ENCODE results near the gene DUSP8.
"Not testable (repeated sequence)": the region's sequence is repeated elsewhere in the genome, so short reads cannot be mapped to it uniquely, and the experiment has no call there.

Gene DUSP8

GRCh38 chr11:1572197-1573076 is at the start of gene DUSP8:
Gene DUSP8 (minus strand): TSS chr11:1572271. CDS start chr11:1565826, 6,445 bp downstream.
- peak; percentile 81 to 89 for DNase-seq (ENCODE audit: low read depth in 2 of 2, low spot score in 1 of 2)

- DNase-seq (ENCODE audit: low read depth in 2 of 2, low spot score in 1 of 2), result no peak
These were observed 47.4 kb upstream of the DUSP8 start for GRCh38 chr11:1619449-1619848.

GRCh38 chr11:1618231-1618630 is 46.2 kb upstream of the DUSP8 start:
- no peak for DNase-seq (ENCODE audit: low read depth in 2 of 2, low spot score in 1 of 2)

- DNase-seq (ENCODE audit: low read depth in 2 of 2, low spot score in 1 of 2), result no peak
These were observed 36.3 kb upstream of the DUSP8 start, which contains the start of gene KRTAP5-3 for GRCh38 chr11:1608363-1608762. Gene KRTAP5-3 (minus strand): TSS chr11:1608463. CDS start chr11:1608385, 78 bp downstream.

- not testable (repeated sequence) for DNase-seq (ENCODE audit: low read depth in 2 of 2, low spot score in 1 of 2)
These were observed 35.8 kb upstream of the DUSP8 start for GRCh38 chr11:1607901-1608300.

GRCh38 chr11:1607156-1607845 is 35.2 kb upstream of the DUSP8 start:
- not testable (repeated sequence) for DNase-seq (ENCODE audit: low read depth in 2 of 2, low spot score in 1 of 2)

GRCh38 chr11:1605923-1606322 is 33.9 kb upstream of the DUSP8 start:
- DNase-seq (ENCODE audit: low read depth in 2 of 2, low spot score in 1 of 2), result not testable (repeated sequence)

GRCh38 chr11:1604711-1605110 is 32.6 kb upstream of the DUSP8 start:
- DNase-seq (ENCODE audit: low read depth in 2 of 2, low spot score in 1 of 2), result no peak

GRCh38 chr11:1604181-1604580 is 32.1 kb upstream of the DUSP8 start:
- no peak for DNase-seq (ENCODE audit: low read depth in 2 of 2, low spot score in 1 of 2)

GRCh38 chr11:1603629-1604028 is 31.6 kb upstream of the DUSP8 start:
- no peak for DNase-seq (ENCODE audit: low read depth in 2 of 2, low spot score in 1 of 2)

- not testable (repeated sequence) for DNase-seq (ENCODE audit: low read depth in 2 of 2, low spot score in 1 of 2)
These were observed 29.6 kb upstream of the DUSP8 start for GRCh38 chr11:1601663-1602062.

GRCh38 chr11:1600626-1601025 is 28.6 kb upstream of the DUSP8 start:
- DNase-seq (ENCODE audit: low read depth in 2 of 2, low spot score in 1 of 2), result no peak

GRCh38 chr11:1598816-1599215 is 26.7 kb upstream of the DUSP8 start:
- no peak for DNase-seq (ENCODE audit: low read depth in 2 of 2, low spot score in 1 of 2)

GRCh38 chr11:1598406-1598805 is 26.3 kb upstream of the DUSP8 start:
- not testable (repeated sequence) for DNase-seq (ENCODE audit: low read depth in 2 of 2, low spot score in 1 of 2)

- DNase-seq (ENCODE audit: low read depth in 2 of 2, low spot score in 1 of 2), result no peak
These were observed 25.9 kb upstream of the DUSP8 start, which contains the start of gene KRTAP5-2 for GRCh38 chr11:1597994-1598380. Gene KRTAP5-2 (minus strand): TSS chr11:1598294. CDS start chr11:1598250, 44 bp downstream.

- DNase-seq (ENCODE audit: low read depth in 2 of 2, low spot score in 1 of 2), result no peak
These were observed 25.4 kb upstream of the DUSP8 start for GRCh38 chr11:1597331-1597993.

- DNase-seq (ENCODE audit: low read depth in 2 of 2, low spot score in 1 of 2), result not testable (repeated sequence)
These were observed 24.6 kb upstream of the DUSP8 start for GRCh38 chr11:1596576-1597121.

- DNase-seq (ENCODE audit: low read depth in 2 of 2, low spot score in 1 of 2), result not testable (repeated sequence)
These were observed 24.0 kb upstream of the DUSP8 start for GRCh38 chr11:1595994-1596575.

GRCh38 chr11:1592628-1593027 is 20.6 kb upstream of the DUSP8 start:
- DNase-seq (ENCODE audit: low read depth in 2 of 2, low spot score in 1 of 2), result no peak

GRCh38 chr11:1589996-1590395 is 17.9 kb upstream of the DUSP8 start:
- DNase-seq (ENCODE audit: low read depth in 2 of 2, low spot score in 1 of 2), result no peak
